HG02870 (cell line): ENCODE measurements around the gene SLC25A36.

Experiments
- ATAC-seq: cut with Tn5 transposase; IDR thresholded peaks from one replicate; pipeline ENCODE4 v1.9.1; 2021; ENCODE audit warnings: mild to moderate bottlenecking, moderate library complexity; ENCODE audit not compliant: unreplicated experiment

The SLC25A36 gene, protein sequence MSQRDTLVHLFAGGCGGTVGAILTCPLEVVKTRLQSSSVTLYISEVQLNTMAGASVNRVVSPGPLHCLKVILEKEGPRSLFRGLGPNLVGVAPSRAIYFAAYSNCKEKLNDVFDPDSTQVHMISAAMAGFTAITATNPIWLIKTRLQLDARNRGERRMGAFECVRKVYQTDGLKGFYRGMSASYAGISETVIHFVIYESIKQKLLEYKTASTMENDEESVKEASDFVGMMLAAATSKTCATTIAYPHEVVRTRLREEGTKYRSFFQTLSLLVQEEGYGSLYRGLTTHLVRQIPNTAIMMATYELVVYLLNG

DNA sequence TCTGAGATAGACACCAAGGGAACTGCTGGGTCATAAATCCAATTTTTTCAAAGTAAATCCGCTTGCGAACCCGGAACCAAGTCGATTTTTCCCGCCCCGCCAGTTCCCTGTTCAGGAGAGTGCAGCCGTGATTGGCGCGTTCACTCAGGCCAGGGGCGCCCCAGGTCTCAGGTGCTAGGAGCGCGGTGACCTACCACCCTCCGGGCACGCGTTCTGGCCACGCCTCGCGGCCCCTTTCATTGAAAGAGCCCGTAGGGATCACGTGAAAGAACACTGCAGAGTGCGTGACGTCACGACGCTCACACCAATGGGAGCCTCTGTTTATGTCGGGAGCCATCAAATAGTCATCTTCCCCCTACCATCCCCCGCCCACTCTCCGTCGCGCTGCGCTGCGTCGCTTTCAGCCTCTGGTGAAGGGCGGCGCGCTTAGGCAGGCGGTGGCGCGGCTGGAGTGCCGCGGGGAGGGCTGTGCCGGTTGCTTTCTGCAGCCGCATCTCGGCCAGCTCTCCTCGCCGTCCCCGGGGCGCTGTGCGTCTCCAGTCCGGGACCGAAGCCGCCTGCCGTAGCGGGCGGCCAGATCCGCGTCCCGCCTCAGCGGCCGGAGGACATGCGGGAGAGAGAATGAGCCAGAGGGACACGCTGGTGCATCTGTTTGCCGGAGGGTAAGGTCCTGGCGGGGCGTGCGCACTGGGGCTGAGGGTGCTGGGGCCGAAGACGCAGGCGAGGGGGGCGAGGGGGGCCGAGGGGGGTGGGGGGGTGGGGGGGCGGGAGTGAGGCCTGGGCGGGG lies at the start of gene SLC25A36:
TSS of gene SLC25A36 (plus strand) at position 403 of the 787 bp plus-strand sequence. CDS start at position 622, 219 bp downstream.
- peak; percentile 95 for ATAC-seq

DNA sequence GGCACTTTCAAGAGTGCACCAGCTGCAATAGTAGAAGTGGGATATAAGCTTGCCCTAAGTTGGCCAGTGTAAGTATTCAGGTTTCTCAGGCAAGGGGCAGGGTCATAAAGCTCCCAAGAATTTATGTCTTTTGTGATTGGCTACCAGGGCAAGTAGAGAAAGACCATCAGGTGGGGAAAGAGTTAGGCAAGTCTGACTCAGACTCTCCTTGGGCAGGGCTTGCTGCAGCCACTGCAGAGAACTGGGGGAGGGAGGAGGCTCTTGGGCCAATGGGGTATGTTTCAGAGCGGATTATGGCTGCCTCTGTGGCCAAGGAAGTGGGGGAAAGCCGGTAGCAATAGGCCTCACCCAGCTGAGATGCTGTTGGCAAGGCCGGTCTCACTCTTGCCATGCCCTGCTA lies 44.6 kb upstream of the SLC25A36 start:
- no peak for ATAC-seq

DNA sequence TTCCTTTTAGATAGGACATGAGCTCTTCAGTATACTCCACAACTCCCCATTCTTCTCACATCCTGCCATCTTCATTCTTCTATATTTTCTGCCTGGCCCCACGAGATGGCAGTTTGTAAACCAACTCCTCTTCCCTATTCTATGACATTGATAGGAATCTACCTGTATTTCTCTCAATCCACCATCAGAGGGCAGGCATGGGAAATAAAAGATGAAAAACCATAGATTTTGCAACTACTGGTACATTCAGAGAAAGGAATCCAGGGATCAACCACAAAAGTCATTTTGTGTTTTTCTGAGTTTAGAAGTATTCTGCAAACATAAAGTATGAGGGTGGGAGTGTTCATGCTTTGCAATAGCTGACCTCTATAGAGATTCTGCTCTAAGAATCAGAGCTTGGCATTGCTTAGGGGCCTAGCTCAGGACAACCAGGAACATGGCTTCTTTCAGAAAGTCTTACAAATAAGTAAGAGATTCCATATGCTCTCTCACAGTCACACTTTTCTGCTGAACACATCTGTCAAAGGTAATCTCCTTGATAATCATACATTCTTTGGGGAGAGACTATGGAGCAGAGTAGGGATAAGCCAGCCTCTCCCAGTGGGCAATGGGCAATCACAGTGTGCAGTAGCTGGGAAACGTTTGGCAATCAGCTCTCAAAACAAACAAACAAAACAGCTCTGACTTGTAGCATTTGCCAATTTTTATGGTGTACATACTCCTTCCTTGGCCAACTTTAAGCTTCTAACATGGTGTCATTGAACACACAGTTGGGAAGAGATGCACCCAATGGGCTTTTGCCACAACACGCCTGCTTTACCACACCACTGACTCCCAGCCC lies 43.1 kb upstream of the SLC25A36 start:
- no peak for ATAC-seq

DNA sequence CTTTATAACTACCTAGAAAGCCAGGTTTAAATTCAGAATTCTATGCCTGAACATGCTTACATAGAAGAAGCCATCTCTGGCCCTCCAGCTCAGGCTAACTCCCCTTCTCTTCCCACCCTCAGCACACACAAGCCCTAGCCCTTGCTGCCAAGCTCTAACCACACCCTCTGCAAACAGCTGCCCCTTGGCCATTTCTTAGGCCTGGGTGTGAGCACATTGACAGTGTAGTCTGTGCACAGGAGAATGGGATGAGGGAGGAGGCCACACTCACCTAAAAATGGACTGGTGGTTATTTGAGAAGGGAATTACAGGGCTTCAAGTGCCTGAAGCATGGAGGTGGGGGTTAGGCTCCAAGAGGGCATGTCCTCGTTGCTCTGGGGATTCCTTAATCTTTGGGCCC lies 42.3 kb upstream of the SLC25A36 start:
- ATAC-seq = no peak

DNA sequence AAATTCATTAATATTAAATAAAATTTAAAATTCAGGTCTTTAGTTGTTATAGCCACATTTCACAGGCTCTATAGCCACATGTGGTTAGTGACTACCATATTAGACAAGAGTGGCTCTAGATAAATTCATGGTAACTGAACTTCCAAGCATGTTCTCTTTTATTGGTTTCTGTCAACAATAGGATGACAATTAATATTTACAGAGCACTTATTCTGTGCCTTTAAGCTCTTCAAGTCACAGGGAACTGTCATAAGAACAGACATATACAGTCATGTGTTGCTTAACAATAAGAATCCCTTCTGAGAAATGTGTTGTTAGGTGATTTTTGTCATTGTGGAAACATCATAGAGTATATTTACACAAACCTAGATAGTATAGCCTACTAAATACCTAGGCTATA lies 38.8 kb upstream of the SLC25A36 start:
- ATAC-seq = no peak

DNA sequence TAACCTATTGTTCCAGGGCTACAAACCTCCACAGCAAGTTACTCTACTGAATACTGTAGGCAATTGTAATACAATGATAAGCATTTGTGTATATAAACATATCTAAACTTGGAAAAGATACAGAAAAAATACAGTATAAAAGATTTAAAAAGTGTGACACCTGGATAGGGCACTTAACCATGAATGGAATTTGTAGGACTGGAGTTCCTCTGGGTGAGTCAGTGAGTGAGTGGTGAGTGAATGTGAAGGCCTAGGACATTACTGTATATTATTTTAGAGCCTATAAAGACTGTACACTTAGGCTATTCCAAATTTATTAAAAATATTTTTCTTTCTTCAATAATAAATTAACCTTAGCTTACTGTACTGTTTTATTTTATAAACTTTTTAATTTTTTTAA lies 38.4 kb upstream of the SLC25A36 start:
- ATAC-seq = no peak

DNA sequence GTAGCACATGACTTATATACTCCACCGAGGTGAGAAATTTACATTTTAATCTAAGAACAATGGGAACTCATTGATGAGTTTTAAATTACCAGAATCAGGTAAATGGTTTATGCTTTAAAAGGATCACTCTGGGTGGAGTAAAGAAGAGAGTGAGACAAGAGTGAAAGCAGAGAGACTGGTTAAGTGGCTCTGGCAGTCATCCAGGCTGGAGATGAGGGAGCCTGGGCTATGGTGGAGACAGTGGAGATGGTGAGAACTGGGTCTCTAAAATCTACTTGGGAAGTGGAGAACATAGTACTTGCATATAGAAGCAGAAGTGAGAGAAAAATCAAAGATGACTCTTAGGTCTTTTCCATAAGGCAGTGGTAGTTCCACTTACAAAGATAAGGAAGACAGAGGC lies 37.1 kb upstream of the SLC25A36 start:
- ATAC-seq = no peak

DNA sequence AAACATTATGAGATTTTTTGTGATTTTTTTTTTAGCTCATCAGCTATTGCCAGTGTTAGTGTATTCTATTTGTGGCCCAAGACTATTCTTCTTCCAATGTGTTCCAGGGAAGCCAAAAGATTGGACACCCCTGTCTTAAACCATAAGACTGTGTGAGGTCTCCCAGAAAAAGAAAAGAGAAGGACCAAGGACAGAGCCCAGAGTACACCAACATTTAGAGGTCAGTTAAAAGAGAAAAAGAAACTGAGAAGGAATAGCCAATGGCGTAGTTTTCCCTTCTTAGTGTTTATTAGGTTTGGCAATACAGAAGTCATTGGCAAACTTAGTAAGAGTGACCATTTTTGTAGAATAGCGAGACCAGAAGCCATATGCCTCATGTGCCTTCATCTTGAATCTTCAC lies 36.1 kb upstream of the SLC25A36 start:
- no peak for ATAC-seq

DNA sequence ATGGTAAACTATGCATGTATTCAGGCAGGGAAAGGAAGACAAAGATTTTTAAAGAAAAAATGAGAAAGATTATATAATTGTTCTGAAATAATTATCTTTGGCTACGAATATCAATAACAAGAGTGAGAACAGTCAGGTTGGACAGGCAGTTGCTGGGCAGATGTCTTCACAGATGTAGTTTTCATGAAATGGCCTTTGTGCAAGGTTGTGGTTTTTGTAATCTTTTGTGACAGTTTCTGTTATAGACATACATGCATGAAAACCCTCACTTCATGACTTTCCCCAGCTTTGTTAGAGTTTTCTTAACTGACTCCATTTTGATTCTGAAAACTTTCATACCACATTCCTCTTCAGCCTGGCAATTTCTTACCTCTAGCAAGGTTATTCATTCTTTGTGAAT lies 34.9 kb upstream of the SLC25A36 start:
- peak; percentile 69 for ATAC-seq

DNA sequence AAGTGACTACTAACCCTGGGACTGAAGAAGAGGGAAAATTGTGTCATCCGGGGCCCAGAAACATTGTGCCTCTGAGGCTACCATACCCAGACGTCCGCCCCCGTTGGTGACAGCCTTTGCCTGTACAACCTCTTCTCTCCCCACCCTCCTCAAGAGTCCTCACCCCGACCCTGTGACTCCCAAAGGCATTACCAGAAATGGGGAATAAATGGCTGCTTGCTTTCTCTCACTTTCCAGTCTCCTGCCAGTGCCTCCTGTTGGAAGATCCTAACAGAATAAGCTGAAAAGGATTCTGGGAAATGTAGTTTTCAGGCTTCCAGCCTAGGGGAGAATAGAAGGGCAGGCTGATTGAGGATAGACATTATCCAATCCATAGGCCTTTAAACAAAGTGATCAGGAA lies 30.8 kb upstream of the SLC25A36 start:
- no peak for ATAC-seq

DNA sequence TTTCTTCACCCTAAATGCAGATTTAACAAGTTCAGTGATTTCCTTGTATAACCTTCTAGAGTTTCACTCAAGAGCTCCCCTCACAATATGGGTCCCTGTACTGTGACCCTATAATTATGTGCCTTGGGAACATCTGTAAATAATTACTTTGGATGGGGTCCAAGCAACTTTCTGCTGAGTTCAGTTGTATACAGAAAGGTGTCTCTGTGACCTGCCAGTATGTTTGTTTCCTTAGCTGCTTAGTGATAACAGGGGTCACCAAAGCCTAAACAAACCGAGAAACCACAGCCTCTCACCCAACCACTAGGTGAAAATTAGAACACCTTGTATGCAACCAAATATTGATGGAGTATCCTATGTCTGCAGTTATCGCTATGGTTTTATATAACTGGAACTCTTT lies 29.8 kb upstream of the SLC25A36 start:
- no peak for ATAC-seq

DNA sequence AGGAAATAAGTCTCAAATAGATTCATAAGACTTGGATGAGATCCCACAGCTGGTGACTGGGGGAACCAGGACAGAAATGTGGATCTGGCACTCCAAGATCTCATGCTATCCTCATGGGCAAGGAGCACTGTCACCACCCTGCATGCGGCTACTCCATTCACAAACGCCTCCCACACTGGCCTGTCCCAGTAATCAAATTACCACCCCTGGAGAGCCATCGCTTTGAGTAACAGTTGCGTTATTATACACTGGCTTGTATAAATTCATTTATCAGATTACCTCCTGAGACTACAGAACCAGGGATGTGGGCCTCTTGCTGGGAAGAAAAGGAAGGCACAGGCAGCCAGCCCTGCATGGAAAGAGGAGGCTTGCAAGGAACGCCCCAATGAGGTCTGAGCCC lies 27.9 kb upstream of the SLC25A36 start:
- ATAC-seq = no peak

DNA sequence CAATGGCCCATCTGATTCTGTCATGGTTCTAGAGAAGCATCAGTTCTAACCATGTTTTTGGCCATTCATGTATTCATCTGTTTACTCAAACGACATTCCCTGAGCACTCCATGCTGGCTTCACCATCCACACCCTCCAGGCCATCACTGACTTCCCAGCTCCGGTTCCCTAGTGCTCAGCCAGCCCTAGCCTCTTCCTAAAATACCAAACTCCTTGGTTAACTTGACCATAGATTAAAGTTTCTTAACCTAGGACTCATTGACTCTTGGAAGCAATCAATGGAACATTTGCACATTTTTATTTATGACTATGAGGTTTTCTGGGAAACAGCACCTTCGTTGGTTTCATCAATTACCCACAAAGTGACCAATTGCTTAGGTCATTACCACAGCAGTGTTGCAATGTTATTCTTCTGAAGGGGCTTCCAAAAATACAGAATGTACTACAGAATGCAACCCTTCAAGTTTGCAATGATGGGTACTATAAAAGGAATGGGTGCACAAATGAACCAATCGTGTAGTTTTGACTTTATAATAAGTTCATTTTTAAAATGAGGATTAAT lies 27.2 kb upstream of the SLC25A36 start:
- ATAC-seq = no peak

DNA sequence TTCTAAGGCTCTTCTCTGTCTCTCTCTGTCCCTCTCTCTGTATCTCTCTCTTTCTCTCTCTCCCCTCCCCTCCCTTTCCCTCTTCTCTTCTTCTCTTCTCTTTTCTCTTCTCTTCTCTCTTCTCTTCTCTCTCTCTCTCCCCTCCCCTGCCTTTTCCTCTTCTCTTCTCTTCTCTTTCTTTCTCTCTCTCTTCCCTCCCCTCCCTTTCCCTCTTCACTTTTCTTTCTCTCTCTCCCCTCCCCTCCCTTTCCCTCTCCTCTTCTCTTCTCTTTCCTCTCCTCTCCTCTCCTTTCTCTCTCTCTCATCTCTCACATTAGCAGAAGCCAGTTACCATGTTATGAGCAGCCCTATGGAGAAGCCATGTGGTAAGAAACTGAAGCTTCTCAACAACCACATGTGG lies 25.0 kb upstream of the SLC25A36 start:
- no peak for ATAC-seq

DNA sequence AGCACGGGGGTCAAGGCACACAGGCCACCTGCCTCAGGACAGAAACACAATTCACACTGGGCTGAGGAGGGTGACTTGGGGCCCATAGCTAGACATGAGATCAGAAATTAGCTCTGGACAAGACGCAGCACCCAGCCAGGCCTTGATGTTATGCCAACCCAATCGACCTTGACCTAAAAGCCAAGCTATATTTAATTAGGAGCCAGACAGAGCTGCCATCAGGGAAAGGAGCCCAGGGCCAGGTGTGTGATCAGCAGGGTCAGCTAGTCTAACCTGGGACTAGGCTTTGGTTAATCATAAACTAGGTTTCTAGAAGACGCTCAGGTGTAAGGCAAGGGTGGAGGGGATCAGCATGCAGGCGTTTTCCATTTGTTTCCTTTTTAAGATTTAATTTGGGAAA lies 23.9 kb upstream of the SLC25A36 start:
- no peak for ATAC-seq

DNA sequence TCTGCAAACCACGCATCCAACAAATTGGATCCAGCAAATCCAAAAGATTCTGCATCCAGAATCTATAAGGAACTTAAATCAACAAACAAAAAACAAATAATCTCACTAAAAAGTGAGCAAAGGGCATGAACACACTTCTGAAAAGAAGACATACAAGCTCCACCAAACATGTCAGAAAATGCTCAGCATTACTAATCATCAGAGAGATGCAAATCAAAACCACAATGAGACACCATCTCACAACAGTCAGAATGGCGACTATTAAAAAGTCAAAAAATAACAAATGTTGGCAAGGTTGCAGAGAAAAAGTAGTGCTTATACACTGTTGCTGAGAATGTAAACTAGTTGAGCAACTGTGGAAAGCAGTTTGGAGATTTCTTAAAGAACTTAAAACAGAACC lies 21.6 kb upstream of the SLC25A36 start:
- no peak for ATAC-seq

DNA sequence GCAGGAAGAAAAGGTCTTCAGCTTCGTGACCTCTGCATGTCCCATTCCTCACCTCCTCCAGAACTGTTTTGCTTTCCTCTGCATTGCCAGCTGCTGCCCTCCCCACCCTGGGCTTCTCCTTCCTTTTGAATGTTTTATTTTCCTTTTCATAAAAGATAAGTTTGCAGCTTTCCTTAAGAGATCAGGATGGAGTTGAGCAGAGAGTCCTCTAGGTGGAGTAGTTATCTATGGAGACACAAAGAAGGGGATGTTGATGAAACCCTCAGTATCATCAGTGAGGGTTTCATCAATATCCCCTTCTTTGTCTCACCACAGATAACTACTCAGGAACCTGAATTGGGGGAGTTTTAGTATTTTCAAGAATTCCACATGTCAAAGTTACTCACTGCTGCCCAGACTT lies 19.0 kb upstream of the SLC25A36 start:
- peak; percentile 61 for ATAC-seq

DNA sequence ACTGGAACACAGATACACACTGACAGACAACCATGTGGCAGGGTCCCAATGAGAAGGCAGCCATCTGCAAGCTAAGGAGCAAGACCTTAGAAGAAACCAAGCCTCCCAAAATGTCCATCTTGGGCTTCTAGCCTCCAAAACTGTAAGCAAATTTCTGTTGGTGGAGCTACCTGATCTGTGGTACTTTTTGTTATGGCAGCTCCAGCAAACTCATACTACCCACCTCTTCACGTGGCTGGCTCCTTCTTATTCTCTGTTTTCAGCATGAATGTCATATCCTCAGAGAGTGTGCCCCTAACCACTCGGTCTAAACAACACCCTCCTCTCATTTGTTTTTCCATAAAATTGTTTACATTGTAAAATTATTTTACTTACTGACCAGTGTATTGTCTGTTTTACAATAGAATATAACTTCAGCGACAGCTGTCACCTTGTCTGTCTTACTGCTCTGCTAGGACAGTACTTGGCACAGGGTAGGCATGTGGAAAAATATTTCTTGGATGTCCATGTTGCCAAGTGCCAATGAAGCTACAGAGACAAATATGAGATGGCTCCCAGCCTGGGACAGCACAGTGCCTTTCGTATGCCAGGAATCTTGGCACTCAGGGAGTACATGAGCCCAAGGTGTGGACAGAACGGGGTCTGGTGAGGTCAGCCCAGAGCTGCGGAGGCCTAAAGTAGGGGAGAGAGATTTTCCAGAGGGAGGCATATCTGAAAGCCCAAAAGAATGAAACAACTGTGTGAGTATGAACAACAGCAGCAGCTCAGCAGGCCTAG lies 17.4 kb upstream of the SLC25A36 start:
- ATAC-seq = no peak

DNA sequence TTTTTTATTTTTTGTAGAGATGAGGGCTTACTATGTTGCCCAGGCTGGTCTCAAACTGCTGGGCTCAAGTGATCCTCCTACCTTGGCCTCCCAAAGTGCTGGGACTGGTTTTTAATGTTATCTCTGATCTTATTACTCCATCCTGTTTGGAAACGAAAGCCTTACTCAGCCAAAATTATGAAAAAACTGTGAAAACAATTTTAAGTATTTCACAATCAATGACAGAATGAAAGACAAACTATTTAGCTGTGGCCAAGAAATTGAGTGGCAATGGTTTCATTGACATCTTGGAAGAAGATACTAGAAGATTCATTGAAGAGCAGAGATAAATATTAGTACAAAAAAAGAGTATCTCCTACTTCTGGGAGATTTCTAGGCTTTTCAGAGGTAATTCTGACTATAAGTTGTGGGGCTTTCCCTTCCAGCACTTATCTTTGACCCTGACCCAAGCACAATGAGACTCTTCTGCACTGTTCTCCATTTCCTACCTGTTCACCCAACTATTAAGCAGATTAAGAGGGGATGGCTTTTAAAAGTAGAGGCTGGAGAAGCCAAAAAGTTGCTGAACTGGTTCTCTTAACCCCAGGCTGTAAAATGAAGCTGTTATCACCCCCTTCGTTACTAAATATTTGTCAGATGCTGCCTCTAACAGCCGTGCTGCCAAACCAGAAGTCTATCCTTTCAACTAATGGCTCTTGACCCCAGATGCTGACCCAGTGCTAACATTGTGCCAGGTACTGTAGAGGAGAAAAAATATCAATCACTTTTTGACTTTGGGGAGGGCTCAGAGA lies 14.2 kb upstream of the SLC25A36 start:
- no peak for ATAC-seq

DNA sequence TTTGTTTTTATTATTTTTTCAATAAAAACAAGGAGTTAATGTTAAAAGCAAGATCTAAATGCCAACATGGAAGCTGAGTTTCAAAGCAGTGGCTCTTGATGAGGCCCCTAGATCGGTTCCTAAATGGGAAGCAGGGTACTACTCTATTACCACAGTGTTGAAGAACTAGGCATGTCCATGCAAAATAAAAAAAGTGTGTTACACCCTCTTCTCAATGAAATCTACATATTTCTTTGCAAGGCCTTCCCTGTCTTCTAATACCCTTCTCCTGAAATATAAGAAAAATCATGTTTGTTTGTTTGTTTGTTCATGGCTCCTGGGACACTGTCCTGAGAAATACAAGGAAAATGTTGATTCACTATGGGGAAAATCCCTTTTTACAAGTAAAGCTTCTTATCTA lies 12.2 kb upstream of the SLC25A36 start:
- no peak for ATAC-seq
